ENCODE results near the gene OR5C1.

- TF ChIP-seq POLR2A (IDR thresholded peaks at IDR 0.05), result no peak
- no peak for TF ChIP-seq CTCF (IDR thresholded peaks at IDR 0.05)
- TF ChIP-seq POLR2AphosphoS5 (IDR thresholded peaks at IDR 0.05; ENCODE audit: insufficient read depth in 1 of 2, low read depth in 1 of 2), result no peak
Observed at GRCh38 chr9:122819791-122820489, 31.2 kb downstream of the OR5C1 start.
